SK-N-SH (cell line): Measurements from ENCODE around the gene TCHH. TPM values are rescaled to one million over a fixed set of nuclear protein-coding genes. Genes with fewer than 3 reads are reported as not detected.

ENCODE experiments used
- CTCF ChIA-PET: fragments of 300-600, 350-600 bp; formaldehyde crosslinking; extraction: SDS; loops from one replicate; lab custom pipeline; 2021; lab: Yijun Ruan, JAX
- POLR2A ChIA-PET: fragments of 350-600 bp; sonication (Branson Sonifier 250); formaldehyde crosslinking; extraction: SDS; loops from one replicate; lab custom pipeline; 2020; ENCODE audit warnings: antibody characterized with exemption, inconsistent platforms; lab: Yijun Ruan, JAX
- DNase-seq: peaks from one replicate; pipeline ENCODE4 v3.0.0; 2012
- H2AFZ ChIP-seq: fragments of 200-600 bp; sonication (generic); 2 replicates; pipeline ENCODE4 v1.8.1; 2016; ENCODE audit warnings: antibody characterized with exemption, mild to moderate bottlenecking, low read depth
- H3F3A ChIP-seq: fragments of 200-600 bp; sonication (generic); replicated peaks from 2 replicates; pipeline ENCODE3; 2016; ENCODE audit warnings: antibody characterized with exemption, mild to moderate bottlenecking; ENCODE audit not compliant: insufficient read depth
- H3K27ac ChIP-seq, 2 experiments: fragments of 200-500 bp in 1 of 2; fragments of 200-600 bp in 1 of 2; sonication (Bioruptor generic) in 1 of 2; sonication (generic), shearing (Covaris generic) in 1 of 2; 2 replicates each; pipeline versions ENCODE4 v1.5.1 to v1.6.1; 2014 to 2016; ENCODE audit warnings: low read depth in 2 of 2, inconsistent platforms in 1 of 2, low read length in 1 of 2, mild to moderate bottlenecking in 1 of 2, mixed read lengths in 1 of 2
- H3K27me3 ChIP-seq: fragments of 200-600 bp; sonication (generic), shearing (Covaris generic); 2 replicates; pipeline ENCODE4 v1.6.1; 2016; ENCODE audit warnings: mixed run types; ENCODE audit not compliant: insufficient read depth
- H3K36me3 ChIP-seq, 2 experiments: fragments of 200-500 bp in 1 of 2; fragments of 200-600 bp in 1 of 2; sonication (Bioruptor generic) in 1 of 2; sonication (generic) in 1 of 2; replicated peaks in 1 of 2; 2 replicates each; pipeline versions ENCODE3 to v1.5.1; 2014 to 2016; ENCODE audit warnings: low read length in 1 of 2, mild to moderate bottlenecking in 1 of 2; ENCODE audit not compliant: insufficient read depth in 2 of 2, control insufficient read depth in 1 of 2
- H3K4me1 ChIP-seq, 2 experiments: fragments of 200-500 bp in 1 of 2; fragments of 200-600 bp in 1 of 2; sonication (Bioruptor generic) in 1 of 2; sonication (generic), shearing (Covaris generic) in 1 of 2; 2 replicates each; pipeline versions ENCODE4 v1.5.1 to v1.6.1; 2014 to 2016; ENCODE audit warnings: low read depth in 1 of 2, low read length in 1 of 2, mixed run types in 1 of 2; ENCODE audit not compliant: insufficient read depth in 2 of 2, control insufficient read depth in 1 of 2
- H3K4me2 ChIP-seq: fragments of 200-600 bp; sonication (generic), shearing (Covaris generic); 2 replicates; pipeline ENCODE4 v1.6.1; 2017; ENCODE audit warnings: mixed run types
- H3K4me3 ChIP-seq, 2 experiments: fragments of 200-500 bp in 1 of 2; fragments of 200-600 bp in 1 of 2; sonication (Bioruptor generic) in 1 of 2; sonication (generic), shearing (Covaris generic) in 1 of 2; 2 replicates each; pipeline versions ENCODE4 v1.5.1 to v1.8.1; 2014 to 2016; ENCODE audit warnings: low read depth in 2 of 2, inconsistent platforms in 1 of 2, low read length in 1 of 2, mild to moderate bottlenecking in 1 of 2, mixed read lengths in 1 of 2, moderate library complexity in 1 of 2
- H3K79me2 ChIP-seq: fragments of 200-600 bp; sonication (generic); 2 replicates; pipeline ENCODE4 v1.8.1; 2017; ENCODE audit warnings: mild to moderate bottlenecking; ENCODE audit not compliant: insufficient read depth
- H3K9ac ChIP-seq: fragments of 200-600 bp; sonication (generic); 2 replicates; pipeline ENCODE4 v1.6.1; 2017; ENCODE audit warnings: mixed run types
- H3K9me2 ChIP-seq: fragments of 200-600 bp; sonication (generic); 2 replicates; pipeline ENCODE4 v1.6.1; 2017; ENCODE audit warnings: mixed run types
- H3K9me3 ChIP-seq: fragments of 200-600 bp; sonication (generic); 2 replicates; pipeline ENCODE4 v1.6.1; 2017; ENCODE audit warnings: mixed run types, mild to moderate bottlenecking, moderate library complexity
- H4K20me1 ChIP-seq: fragments of 200-600 bp; sonication (generic); 2 replicates; pipeline ENCODE4 v1.6.1; 2017; ENCODE audit warnings: mild to moderate bottlenecking, mixed run types; ENCODE audit not compliant: insufficient read depth
- CTCF ChIP-seq: fragments of 200-600 bp; sonication (generic); IDR thresholded peaks from 2 replicates; pipeline ENCODE4 v1.6.1; 2017; ENCODE audit warnings: antibody characterized with exemption, mild to moderate bottlenecking, moderate library complexity
- ELF1 ChIP-seq: IDR thresholded peaks from 2 replicates; pipeline ENCODE4 v1.4.0; 2012
- EZH2phosphoT487 ChIP-seq: fragments of 200-600 bp; sonication (generic); IDR thresholded peaks from 2 replicates; pipeline ENCODE4 v1.6.1; 2017; ENCODE audit warnings: low read depth, mixed run types, mild to moderate bottlenecking, antibody characterized with exemption, moderate library complexity, borderline replicate concordance
- GABPA ChIP-seq: IDR thresholded peaks from 2 replicates; pipeline ENCODE4 v1.4.0; 2012; ENCODE audit warnings: low read depth, mild to moderate bottlenecking
- GATA2 ChIP-seq: sonication (generic); formaldehyde crosslinking; IDR thresholded peaks from 2 replicates; pipeline ENCODE4 v1.5.0; 2020; ENCODE audit warnings: mild to moderate bottlenecking, missing genetic modification reagents
- IRF3 ChIP-seq: fragments of 150-350 bp; IDR thresholded peaks from 2 replicates; pipeline ENCODE4 v1.6.1; 2016; ENCODE audit warnings: mild to moderate bottlenecking, low read depth, low read length
- JUND ChIP-seq: IDR thresholded peaks from 2 replicates; pipeline ENCODE4 v1.4.0; 2012
- MAX ChIP-seq: IDR thresholded peaks from 2 replicates; pipeline ENCODE4 v1.4.0; 2012; ENCODE audit warnings: low read depth
- MEF2A ChIP-seq: IDR thresholded peaks from 2 replicates; pipeline ENCODE4 v1.4.0; 2012; ENCODE audit warnings: low read depth, borderline replicate concordance
- NFIC ChIP-seq: IDR thresholded peaks from 2 replicates; pipeline ENCODE4 v1.4.0; 2012; ENCODE audit warnings: borderline replicate concordance
- NRF1 ChIP-seq: IDR thresholded peaks from 2 replicates; pipeline ENCODE4 v1.6.1; 2012; ENCODE audit warnings: low read depth, mild to moderate bottlenecking, low read length
- PBX3 ChIP-seq: IDR thresholded peaks from 2 replicates; pipeline ENCODE4; 2012
- RCOR1 ChIP-seq: fragments of 150-350 bp; IDR thresholded peaks from 2 replicates; pipeline ENCODE4 v1.6.1; 2017; ENCODE audit warnings: antibody characterized with exemption, low read length
- SIN3A ChIP-seq: IDR thresholded peaks from 2 replicates; pipeline ENCODE4 v1.6.1; 2012; ENCODE audit warnings: low read depth, mild to moderate bottlenecking, low read length, moderate library complexity, borderline replicate concordance
- USF1 ChIP-seq: IDR thresholded peaks from 2 replicates; pipeline ENCODE4 v1.4.0; 2012; ENCODE audit warnings: low read depth, borderline replicate concordance
- YY1 ChIP-seq: IDR thresholded peaks from 2 replicates; pipeline ENCODE4 v1.4.0; 2012; ENCODE audit warnings: low read depth, mild to moderate bottlenecking
- ZBTB33 ChIP-seq: IDR thresholded peaks from 2 replicates; pipeline ENCODE4 v1.4.0; 2012; ENCODE audit warnings: low read depth, borderline replicate concordance
- WGBS: methylation state at CpG from one replicate; pipeline ENCODE4 v1.1.6; 2017; ENCODE audit warnings: low lambda C conversion rate; 5-methylcytosine and 5-hydroxymethylcytosine counted together
- polyA plus RNA-seq, 3 experiments: library from polyadenylated mRNA; depleted of rRNA; stranded (reverse); fragments of >200 nt; gene quantifications; 2 replicates each; pipeline ENCODE4 v1.2.3, GENCODE V29; 2012

The TCHH gene
- polyA plus RNA-seq, 1 of the 3 experiments (the other 2 are of a cell fraction): not detected

GRCh38 chr1:152067929-152068328 is 47.3 kb downstream of the TCHH start:
- POLR2A ChIA-PET: interaction anchor here (0.6 kb wide), 1 partner anchor 399 kb away, joined by 3 read pairs; no protein-coding TSS in a partner anchor
- CTCF ChIA-PET: interaction anchor here (2.1 kb wide), 1 partner anchor 15 kb away, joined by 8 read pairs; no protein-coding TSS in a partner anchor

More at GRCh38 chr1:152067929-152068328, 47.3 kb downstream of the TCHH start:
- TF ChIP-seq GATA2 (CRISPR knock-in tag) (no peak), EZH2phosphoT487 (no peak), NRF1 (no peak), NFIC (no peak), CTCF (no peak), JUND (no peak), YY1 (no peak), MEF2A (no peak), IRF3 (no peak), SIN3A (no peak), PBX3 (no peak), MAX (no peak), ZBTB33 (no peak), RCOR1 (no peak), USF1 (no peak), GABPA (no peak), ELF1 (no peak)
- no peak overlapping the region for H3K4me3 ChIP-seq
- H2AFZ ChIP-seq: no peak overlapping the region
- 24% methylated on average over 1 of the region's 1 CpG for WGBS
- H3F3A ChIP-seq: no peaks in the 10 kb centered on the region
- no peaks in the 10 kb centered on the region for H4K20me1 ChIP-seq
- H3K9me2 ChIP-seq: no peaks in the 10 kb centered on the region
- H3K9me3 ChIP-seq: no peaks in the 10 kb centered on the region
- no peak for DNase-seq
- H3K27me3 ChIP-seq: peaks cover 60% of the 10 kb centered on the region
- H3K27ac ChIP-seq: no peak overlapping the region
- H3K4me1 ChIP-seq: no peaks in the 10 kb centered on the region
- no peak overlapping the region for H3K4me2 ChIP-seq
- no peak overlapping the region for H3K9ac ChIP-seq
- no peaks in the 10 kb centered on the region for H3K79me2 ChIP-seq
- H3K36me3 ChIP-seq: no peaks in the 10 kb centered on the region
